Testis (tissue), 3 donors: ENCODE measurements around the gene HAUS8. TPM values are rescaled to one million over a fixed set of nuclear protein-coding genes. Genes with fewer than 3 reads are reported as not detected.

Source experiments
- DNase-seq: peaks from one replicate; pipeline ENCODE4 v3.0.0-alpha.2; 2019
- H3K27ac ChIP-seq, 2 donors: fragments of 200-600 bp; sonication (generic); one replicate each; pipeline ENCODE4 v1.5.1; 2019
- H3K27me3 ChIP-seq: fragments of 200-600 bp; sonication (generic); one replicate; pipeline ENCODE4 v1.5.1; 2019
- H3K36me3 ChIP-seq: fragments of 200-600 bp; sonication (generic); one replicate; pipeline ENCODE4 v1.5.1; 2017; ENCODE audit warnings: low read depth; ENCODE audit errors: missing control alignments
- H3K4me1 ChIP-seq: fragments of 200-600 bp; sonication (generic); one replicate; pipeline ENCODE4 v1.5.1; 2019
- H3K4me3 ChIP-seq, 2 donors: fragments of 200-600 bp; sonication (generic); one replicate each; pipeline ENCODE4 v1.5.1; 2017 to 2019
- H3K9me3 ChIP-seq: fragments of 200-600 bp; sonication (generic); one replicate; pipeline ENCODE4 v1.5.1; 2017
- CTCF ChIP-seq, 3 experiments: fragments of 450-650 bp in 2 of 3; fragments of 200-600 bp in 1 of 3; sonication (generic) in 1 of 3; IDR thresholded peaks; one replicate each; pipeline ENCODE4 v1.5.1; 2016 to 2019; ENCODE audit warnings: antibody characterized with exemption in 3 of 3, mild to moderate bottlenecking in 2 of 3, moderate library complexity in 1 of 3
- POLR2A ChIP-seq: fragments of 450-650 bp; IDR thresholded peaks from one replicate; pipeline ENCODE4 v1.6.1; 2017; ENCODE audit warnings: antibody characterized with exemption, mild to moderate bottlenecking, moderate library complexity
- WGBS, 2 donors: methylation state at CpG; one replicate each; pipeline ENCODE4 v1.1.5; 2018; 5-methylcytosine and 5-hydroxymethylcytosine counted together
- intact Hi-C: fragments of 100-400 bp; cut with DNase I; formaldehyde crosslinking; loops from one replicate; pipeline ENCODE4 v1.15.1; 2023; ENCODE audit warnings: low total_unique reads
- polyA plus RNA-seq: library from polyadenylated mRNA; stranded (reverse); fragments of 350-450 nt; fragmentation: Illumina TruSeq; extraction: RNeasy Lipid Tissue Mini Kit (QIAGEN cat#74804); gene quantifications from one replicate; pipeline ENCODE4 v1.2.3, GENCODE V29; 2014; ENCODE audit warnings: low read depth, low replicate concordance; ENCODE audit not compliant: insufficient read depth
- total RNA-seq, 2 donors: library from RNA; depleted of rRNA; stranded (reverse); fragments of >200 nt; gene quantifications; one replicate each; pipeline ENCODE4 v1.2.3, GENCODE V29; 2016

HAUS8 gene
- total and polyA plus RNA-seq, 3 donors from 2014 or later, result 20.0 to 29.7 (median 23.5) TPM

- Histone ChIP-seq H3K36me3 (no peaks in the 10 kb centered on the region), H3K9me3 (no peaks in the 10 kb centered on the region), H3K27ac (peak overlapping the region in 1 of 2 donors; percentile 53), H3K4me1 (peaks cover 38% of the 10 kb centered on the region), H3K27me3 (no peaks in the 10 kb centered on the region), H3K4me3 (no peak overlapping the region)
- DNase-seq, result no peak
- intact Hi-C loops, result no loop called here
- TF ChIP-seq CTCF (IDR thresholded peaks at IDR 0.05) (no peak), POLR2A (no peak)
- 82 to 83% methylated on average over 9 of the region's 9 CpGs for WGBS, 2 donors
Measured at GRCh38 chr19:17090583-17090982, 15.3 kb upstream of the HAUS8 start.

DNA sequence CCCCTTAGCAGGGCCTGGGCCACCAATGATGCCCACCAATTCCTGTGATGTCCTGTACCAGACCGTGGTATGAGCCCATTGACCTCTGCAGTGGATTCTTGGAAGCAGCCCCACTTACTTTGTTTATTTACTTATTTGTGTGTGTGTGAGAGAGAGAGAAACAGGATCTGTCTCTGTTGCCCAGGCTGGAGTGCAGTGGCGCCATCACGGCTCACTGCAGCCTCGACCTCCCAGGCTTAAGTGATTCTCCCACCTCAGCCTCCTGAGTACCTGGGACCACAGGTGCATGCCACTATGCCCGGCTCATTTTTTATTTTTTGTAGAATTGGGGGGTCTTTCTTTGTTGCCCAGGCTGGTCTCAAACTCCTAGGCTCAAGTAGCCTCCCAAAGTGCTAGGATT is 13.3 kb upstream of the HAUS8 start:
- H3K36me3 ChIP-seq, result no peaks in the 10 kb centered on the region
- no peak for DNase-seq
- H3K4me3 ChIP-seq, result no peak overlapping the region
- H3K27ac ChIP-seq, result peak overlapping the region in 1 of 2 donors; percentile 41
- no peaks in the 10 kb centered on the region for H3K27me3 ChIP-seq
- WGBS, 2 donors, result 83 to 92% methylated on average over 4 to 5 of the region's 5 CpGs
- no peak for TF ChIP-seq CTCF (IDR thresholded peaks at IDR 0.05)
- no peak for TF ChIP-seq POLR2A
- no peaks in the 10 kb centered on the region for H3K9me3 ChIP-seq
- H3K4me1 ChIP-seq, result peaks cover 37% of the 10 kb centered on the region
- intact Hi-C loops, result no loop called here

- intact Hi-C loops, result no loop called here
- peak overlapping the region; percentile 13 to 31 for H3K27ac ChIP-seq
- no peak for DNase-seq
- H3K9me3 ChIP-seq, result no peaks in the 10 kb centered on the region
- TF ChIP-seq CTCF (IDR thresholded peaks at IDR 0.05) (no peak), POLR2A (no peak)
- H3K4me1 ChIP-seq, result peaks cover 41% of the 10 kb centered on the region
- H3K4me3 ChIP-seq, result no peak overlapping the region
- 51 to 81% methylated on average over 6 of the region's 6 CpGs for WGBS, 2 donors
- H3K27me3 ChIP-seq, result no peaks in the 10 kb centered on the region
- H3K36me3 ChIP-seq, result no peaks in the 10 kb centered on the region
Measured at GRCh38 chr19:17086834-17087233, 11.6 kb upstream of the HAUS8 start.

DNA sequence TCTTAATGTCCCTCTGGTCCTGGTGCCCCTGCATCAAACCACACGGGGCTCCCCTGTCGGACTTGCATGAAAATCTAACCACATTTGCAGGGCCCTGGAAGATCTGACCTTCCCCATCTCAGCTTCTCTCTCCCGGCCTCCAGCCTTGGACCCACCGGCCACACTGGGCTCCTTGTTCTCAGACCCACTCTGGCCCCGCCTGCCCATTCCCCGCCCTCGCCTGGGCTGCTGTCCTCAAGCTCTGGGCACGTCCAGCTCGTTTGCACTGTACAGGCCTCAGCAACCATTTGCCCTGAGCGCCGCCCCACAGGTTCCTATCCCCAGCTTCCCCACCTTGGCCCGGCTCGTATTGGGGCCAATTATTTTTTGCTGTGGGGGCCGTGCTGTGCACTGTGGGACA is 10.9 kb upstream of the HAUS8 start:
- peaks cover 48% of the 10 kb centered on the region for H3K4me1 ChIP-seq
- TF ChIP-seq POLR2A (no peak), CTCF (IDR thresholded peaks at IDR 0.05) (no peak)
- H3K4me3 ChIP-seq, result no peak overlapping the region
- H3K36me3 ChIP-seq, result no peaks in the 10 kb centered on the region
- intact Hi-C loops, result no loop called here
- peak overlapping the region in 1 of 2 donors; percentile 13 for H3K27ac ChIP-seq
- H3K27me3 ChIP-seq, result no peaks in the 10 kb centered on the region
- DNase-seq, result peak; percentile 87
- H3K9me3 ChIP-seq, result no peaks in the 10 kb centered on the region
- WGBS, 2 donors, result 74 to 94% methylated on average over 12 to 13 of the region's 14 CpGs
